RWPE2 (cell line): ENCODE data around the gene SOX14.

Experiments
- ATAC-seq: fragments of 200-7000 bp; cut with Tn5 transposase; 3 replicates; pipeline ENCODE4 v1.9.1; 2021; ENCODE audit warnings: low read depth
- DNase-seq: peaks from one replicate; pipeline ENCODE4 v3.0.0-alpha.2; 2020; ENCODE audit warnings: low spot score
- H3K27ac ChIP-seq: fragments of 450-650 bp; 2 replicates; pipeline ENCODE4 v1.5.1; 2017; ENCODE audit warnings: mild to moderate bottlenecking; ENCODE audit not compliant: poor library complexity, severe bottlenecking
- H3K27me3 ChIP-seq: fragments of 250-450 bp; sonication (Bioruptor Pico); 2 replicates; pipeline ENCODE4 v1.5.1; 2021; ENCODE audit warnings: mild to moderate bottlenecking, moderate library complexity; ENCODE audit not compliant: insufficient read depth, poor library complexity, severe bottlenecking
- H3K36me3 ChIP-seq: fragments of 250-450 bp; sonication (Bioruptor Pico); 2 replicates; pipeline ENCODE4 v1.5.1; 2020; ENCODE audit warnings: low read depth, mild to moderate bottlenecking, moderate library complexity
- H3K4me1 ChIP-seq: fragments of 250-450 bp; sonication (Bioruptor Pico); 2 replicates; pipeline ENCODE4 v1.5.1; 2021; ENCODE audit warnings: mild to moderate bottlenecking, moderate library complexity; ENCODE audit not compliant: insufficient read depth, poor library complexity, severe bottlenecking
- H3K4me3 ChIP-seq: fragments of 250-450 bp; sonication (Bioruptor Pico); 2 replicates; pipeline ENCODE4 v1.5.1; 2021; ENCODE audit warnings: mild to moderate bottlenecking, moderate library complexity; ENCODE audit not compliant: severe bottlenecking
- H3K9me3 ChIP-seq: fragments of 250-450 bp; sonication (Bioruptor Pico); 2 replicates; pipeline ENCODE4 v1.5.1; 2021; ENCODE audit warnings: mild to moderate bottlenecking, moderate library complexity; ENCODE audit not compliant: severe bottlenecking
- TF ChIP-seq, protein P1 (sequence below): fragments of 450-650 bp; IDR thresholded peaks from one replicate; pipeline ENCODE4 v1.5.1; 2017; ENCODE audit warnings: mild to moderate bottlenecking, moderate library complexity; ENCODE audit not compliant: poor library complexity, severe bottlenecking

The SOX14 gene

DNA sequence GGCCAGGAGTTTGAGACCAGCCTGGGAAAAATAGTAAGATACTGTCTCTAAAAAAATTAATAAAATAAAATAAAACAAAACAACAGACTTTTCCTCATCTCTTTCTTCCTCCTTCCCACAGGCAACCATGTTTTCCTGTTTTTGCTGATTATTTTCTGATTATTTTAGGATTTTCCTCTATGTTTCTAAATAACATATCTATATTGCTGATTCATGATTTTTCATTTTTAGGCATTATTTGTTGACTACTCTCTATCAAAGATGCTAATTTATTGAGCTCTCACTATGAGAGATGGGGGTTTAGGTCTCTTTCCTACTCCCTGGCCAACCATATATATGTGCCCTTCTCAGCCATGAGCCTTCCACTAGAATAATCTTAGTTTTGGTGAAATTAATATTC lies 45.4 kb downstream of the SOX14 start:
- TF ChIP-seq, protein P1, sequence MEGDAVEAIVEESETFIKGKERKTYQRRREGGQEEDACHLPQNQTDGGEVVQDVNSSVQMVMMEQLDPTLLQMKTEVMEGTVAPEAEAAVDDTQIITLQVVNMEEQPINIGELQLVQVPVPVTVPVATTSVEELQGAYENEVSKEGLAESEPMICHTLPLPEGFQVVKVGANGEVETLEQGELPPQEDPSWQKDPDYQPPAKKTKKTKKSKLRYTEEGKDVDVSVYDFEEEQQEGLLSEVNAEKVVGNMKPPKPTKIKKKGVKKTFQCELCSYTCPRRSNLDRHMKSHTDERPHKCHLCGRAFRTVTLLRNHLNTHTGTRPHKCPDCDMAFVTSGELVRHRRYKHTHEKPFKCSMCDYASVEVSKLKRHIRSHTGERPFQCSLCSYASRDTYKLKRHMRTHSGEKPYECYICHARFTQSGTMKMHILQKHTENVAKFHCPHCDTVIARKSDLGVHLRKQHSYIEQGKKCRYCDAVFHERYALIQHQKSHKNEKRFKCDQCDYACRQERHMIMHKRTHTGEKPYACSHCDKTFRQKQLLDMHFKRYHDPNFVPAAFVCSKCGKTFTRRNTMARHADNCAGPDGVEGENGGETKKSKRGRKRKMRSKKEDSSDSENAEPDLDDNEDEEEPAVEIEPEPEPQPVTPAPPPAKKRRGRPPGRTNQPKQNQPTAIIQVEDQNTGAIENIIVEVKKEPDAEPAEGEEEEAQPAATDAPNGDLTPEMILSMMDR, result no peak
- no peaks in the 10 kb centered on the region for H3K36me3 ChIP-seq
- H3K9me3 ChIP-seq, result no peaks in the 10 kb centered on the region
- no peak overlapping the region for H3K27ac ChIP-seq
- DNase-seq (no peak), ATAC-seq (no peak)
- H3K4me3 ChIP-seq, result no peak overlapping the region
- H3K4me1 ChIP-seq, result no peaks in the 10 kb centered on the region
- H3K27me3 ChIP-seq, result no peaks in the 10 kb centered on the region

DNA sequence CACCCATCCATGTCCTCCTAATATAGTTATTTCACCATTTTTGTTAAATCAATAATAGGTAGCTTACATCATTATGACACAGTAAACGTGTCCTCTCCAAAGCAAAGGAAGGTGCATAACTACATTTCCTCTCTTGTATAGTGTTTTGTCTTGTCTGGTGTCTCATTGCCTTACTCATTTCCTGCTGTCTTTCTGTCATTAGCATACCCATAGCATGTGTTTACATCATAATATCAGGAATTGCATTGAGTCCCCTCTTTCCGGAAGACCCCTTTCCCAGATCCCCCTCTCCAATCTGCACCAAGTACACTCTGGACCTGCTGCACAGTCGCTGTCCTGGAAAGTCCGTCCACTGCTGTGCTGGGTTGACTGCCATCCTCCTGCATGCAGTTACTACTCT lies 47.9 kb downstream of the SOX14 start:
- no peaks in the 10 kb centered on the region for H3K4me1 ChIP-seq
- ATAC-seq (0 out of 3 replicates have a peak, but pooled peaks have one; percentile 35), DNase-seq (no peak)
- H3K27ac ChIP-seq, result no peak overlapping the region
- no peak overlapping the region for H3K4me3 ChIP-seq
- H3K27me3 ChIP-seq, result no peaks in the 10 kb centered on the region
- H3K9me3 ChIP-seq, result no peaks in the 10 kb centered on the region
- TF ChIP-seq, protein P1, result no peak
- H3K36me3 ChIP-seq, result no peaks in the 10 kb centered on the region

DNA sequence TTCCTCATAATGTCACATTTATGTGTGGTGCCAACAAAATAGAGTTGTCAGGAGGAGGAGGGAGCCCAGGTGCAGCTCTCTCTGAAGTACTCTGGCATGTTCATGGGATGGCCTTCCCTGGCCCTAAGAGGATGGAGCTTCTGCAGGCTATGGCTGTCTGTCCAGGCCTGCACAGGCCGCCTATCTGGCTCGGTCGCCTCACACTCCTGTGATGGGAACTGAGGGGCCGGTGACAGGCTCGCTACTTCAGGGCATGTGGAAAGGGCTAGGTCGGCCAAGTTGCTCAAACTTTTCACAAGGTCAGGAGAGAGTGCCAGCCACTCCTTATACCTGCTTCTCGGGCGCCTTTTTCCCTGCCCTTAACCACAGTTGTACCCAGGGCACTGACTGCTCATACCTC lies 51.1 kb downstream of the SOX14 start:
- Histone ChIP-seq H3K36me3 (no peaks in the 10 kb centered on the region), H3K4me3 (no peak overlapping the region), H3K27me3 (no peaks in the 10 kb centered on the region), H3K9me3 (no peaks in the 10 kb centered on the region), H3K4me1 (no peaks in the 10 kb centered on the region), H3K27ac (no peak overlapping the region)
- DNase-seq, result no peak
- no peak for ATAC-seq
- TF ChIP-seq, protein P1, result no peak
